SK-N-SH treated with all-trans-retinoic acid at 6 μM for 48 hours (cell line): Measurements from ENCODE around the gene BPIFA3.

Experiments
- ARNTL ChIP-seq: fragments of 450-650 bp; formaldehyde crosslinking; IDR thresholded peaks from 2 replicates; pipeline ENCODE4 v1.5.0; 2020; ENCODE audit warnings: low read depth, mild to moderate bottlenecking, moderate library complexity, borderline replicate concordance
- BACH2 ChIP-seq: fragments of 250-450 bp; sonication (Bioruptor Pico); IDR thresholded peaks from 2 replicates; pipeline ENCODE4 v1.9.0; 2021; ENCODE audit warnings: mild to moderate bottlenecking, borderline replicate concordance
- ESRRG ChIP-seq: fragments of 250-450 bp; sonication (Bioruptor Pico); IDR thresholded peaks from 2 replicates; pipeline ENCODE4 v1.6.1; 2021; ENCODE audit warnings: mild to moderate bottlenecking
- GLIS3 ChIP-seq: fragments of 250-450 bp; sonication (Bioruptor Pico); IDR thresholded peaks from 2 replicates; pipeline ENCODE4 v1.5.0; 2020; ENCODE audit warnings: mild to moderate bottlenecking, moderate library complexity
- OSR1 ChIP-seq: fragments of 250-450 bp; sonication (Bioruptor Pico); IDR thresholded peaks from 2 replicates; pipeline ENCODE4 v1.8.0; 2022; ENCODE audit warnings: moderate library complexity, mild to moderate bottlenecking, inconsistent platforms
- POU6F1 ChIP-seq: fragments of 250-450 bp; sonication (Bioruptor Pico); IDR thresholded peaks from 2 replicates; pipeline ENCODE4 v1.8.0; 2021; ENCODE audit warnings: low read depth, mild to moderate bottlenecking, moderate library complexity, borderline replicate concordance
- PPARA ChIP-seq: fragments of 250-450 bp; sonication (Bioruptor Pico); IDR thresholded peaks from 2 replicates; pipeline ENCODE4 v1.5.0; 2020; ENCODE audit warnings: mild to moderate bottlenecking, borderline replicate concordance
- RARB ChIP-seq: fragments of 250-450 bp; sonication (Bioruptor Pico); IDR thresholded peaks from 2 replicates; pipeline ENCODE4 v1.8.0; 2021; ENCODE audit warnings: mild to moderate bottlenecking, moderate library complexity
- SNAI2 ChIP-seq: fragments of 250-450 bp; sonication (Bioruptor Pico); IDR thresholded peaks from 2 replicates; pipeline ENCODE4 v1.5.0; 2020; ENCODE audit warnings: mild to moderate bottlenecking, moderate library complexity
- TCF4 ChIP-seq: fragments of 250-450 bp; sonication (Bioruptor Pico); IDR thresholded peaks from 2 replicates; pipeline ENCODE4 v1.8.0; 2021; ENCODE audit warnings: mild to moderate bottlenecking, moderate library complexity, borderline replicate concordance
- TOX ChIP-seq: fragments of 250-450 bp; sonication (Bioruptor Pico); IDR thresholded peaks from 2 replicates; pipeline ENCODE4 v1.8.0; 2021; ENCODE audit warnings: mild to moderate bottlenecking, moderate library complexity, borderline replicate concordance
- TSHZ2 ChIP-seq: fragments of 250-450 bp; sonication (Bioruptor Pico); IDR thresholded peaks from 2 replicates; pipeline ENCODE4 v1.5.0; 2020; ENCODE audit warnings: mild to moderate bottlenecking, moderate library complexity
- ZFP3 ChIP-seq: fragments of 250-450 bp; sonication (Bioruptor Pico); IDR thresholded peaks from 2 replicates; pipeline ENCODE4 v1.5.0; 2020; ENCODE audit warnings: mild to moderate bottlenecking, moderate library complexity
- ZFP30 ChIP-seq: fragments of 450-650 bp; formaldehyde crosslinking; IDR thresholded peaks from 2 replicates; pipeline ENCODE4 v1.5.0; 2022; ENCODE audit warnings: mild to moderate bottlenecking, moderate library complexity

GRCh38 chr20:33202451-33202850 is 14.7 kb upstream of the BPIFA3 start:
- TF ChIP-seq RARB = no peak
- no peak for TF ChIP-seq ZFP3 (CRISPR knock-in tag)
- no peak for TF ChIP-seq TOX (CRISPR knock-in tag)
- TF ChIP-seq SNAI2 = no peak
- no peak for TF ChIP-seq POU6F1 (CRISPR knock-in tag)
- TF ChIP-seq PPARA = no peak
- TF ChIP-seq BACH2 (CRISPR knock-in tag) = no peak
- no peak for TF ChIP-seq ARNTL (CRISPR knock-in tag)
- no peak for TF ChIP-seq GLIS3 (CRISPR knock-in tag)
- TF ChIP-seq OSR1 = no peak
- TF ChIP-seq ZFP30 (CRISPR knock-in tag) = no peak
- TF ChIP-seq TCF4 (CRISPR knock-in tag) = no peak
- TF ChIP-seq TSHZ2 (CRISPR knock-in tag) = no peak
- no peak for TF ChIP-seq ESRRG (CRISPR knock-in tag)
